DOHH2 (cell line): ENCODE data around the gene EXD3.

Experiments used
- H3F3A ChIP-seq: fragments of 200-600 bp; sonication (generic), shearing (Covaris generic); 2 replicates; pipeline ENCODE4 v1.6.0; 2016; ENCODE audit warnings: antibody characterized with exemption, mild to moderate bottlenecking; ENCODE audit not compliant: control insufficient read depth, insufficient read depth
- H3K27ac ChIP-seq: fragments of 200-600 bp; sonication (generic); 2 replicates; pipeline ENCODE4 v1.5.1; 2014; ENCODE audit warnings: low read depth, mild to moderate bottlenecking, low read length, moderate library complexity
- H3K27me3 ChIP-seq: fragments of 200-600 bp; sonication (generic); 2 replicates; pipeline ENCODE4 v1.6.1; 2014; ENCODE audit warnings: mild to moderate bottlenecking, low read length, mixed read lengths; ENCODE audit not compliant: control insufficient read depth
- H3K36me3 ChIP-seq: fragments of 200-600 bp; sonication (generic); 2 replicates; pipeline ENCODE4 v1.6.1; 2014; ENCODE audit warnings: mild to moderate bottlenecking, low read length, moderate library complexity, mixed read lengths; ENCODE audit not compliant: control insufficient read depth
- H3K4me1 ChIP-seq: fragments of 200-600 bp; sonication (generic); 2 replicates; pipeline ENCODE4 v1.6.1; 2014; ENCODE audit warnings: mild to moderate bottlenecking, low read length, mixed read lengths; ENCODE audit not compliant: control insufficient read depth
- H3K4me2 ChIP-seq: fragments of 200-600 bp; sonication (generic); 2 replicates; pipeline ENCODE4 v1.6.0; 2014; ENCODE audit warnings: mild to moderate bottlenecking, low read length, moderate library complexity
- H3K4me3 ChIP-seq: fragments of 200-600 bp; sonication (generic); 2 replicates; pipeline ENCODE4 v1.5.1; 2014; ENCODE audit warnings: mild to moderate bottlenecking, low read length, mixed read lengths
- H3K79me2 ChIP-seq: fragments of 200-600 bp; sonication (generic); 2 replicates; pipeline ENCODE4 v1.6.1; 2014; ENCODE audit warnings: mild to moderate bottlenecking, low read length, mixed read lengths; ENCODE audit not compliant: control insufficient read depth
- H3K9me2 ChIP-seq: fragments of 200-600 bp; sonication (generic); replicated peaks from 2 replicates; pipeline ENCODE4 v1.6.1; 2014; ENCODE audit warnings: mild to moderate bottlenecking, low read length, mixed read lengths; ENCODE audit not compliant: control insufficient read depth
- H3K9me3 ChIP-seq: fragments of 200-600 bp; sonication (generic); 2 replicates; pipeline ENCODE4 v1.6.1; 2014; ENCODE audit warnings: antibody characterized with exemption, low read length, mixed read lengths; ENCODE audit not compliant: control insufficient read depth, insufficient read depth
- H4K20me1 ChIP-seq: fragments of 200-600 bp; sonication (generic); 2 replicates; pipeline ENCODE4 v1.6.0; 2014; ENCODE audit warnings: low read depth, mild to moderate bottlenecking, antibody characterized with exemption, low read length, moderate library complexity; ENCODE audit not compliant: control insufficient read depth, insufficient read depth
- EZH2phosphoT487 ChIP-seq: fragments of 200-600 bp; sonication (generic); IDR thresholded peaks from 2 replicates; pipeline ENCODE4 v1.6.1; 2017; ENCODE audit warnings: borderline replicate concordance, mild to moderate bottlenecking, antibody characterized with exemption, low read length, moderate library complexity, mixed read lengths
- TF ChIP-seq, protein P1 (sequence below): fragments of 200-600 bp; sonication (generic); IDR thresholded peaks from one replicate; pipeline ENCODE4 v1.5.1; 2014; ENCODE audit warnings: antibody characterized with exemption, mild to moderate bottlenecking, low read depth, low read length; ENCODE audit not compliant: poor library complexity, severe bottlenecking

EXD3 gene

DNA sequence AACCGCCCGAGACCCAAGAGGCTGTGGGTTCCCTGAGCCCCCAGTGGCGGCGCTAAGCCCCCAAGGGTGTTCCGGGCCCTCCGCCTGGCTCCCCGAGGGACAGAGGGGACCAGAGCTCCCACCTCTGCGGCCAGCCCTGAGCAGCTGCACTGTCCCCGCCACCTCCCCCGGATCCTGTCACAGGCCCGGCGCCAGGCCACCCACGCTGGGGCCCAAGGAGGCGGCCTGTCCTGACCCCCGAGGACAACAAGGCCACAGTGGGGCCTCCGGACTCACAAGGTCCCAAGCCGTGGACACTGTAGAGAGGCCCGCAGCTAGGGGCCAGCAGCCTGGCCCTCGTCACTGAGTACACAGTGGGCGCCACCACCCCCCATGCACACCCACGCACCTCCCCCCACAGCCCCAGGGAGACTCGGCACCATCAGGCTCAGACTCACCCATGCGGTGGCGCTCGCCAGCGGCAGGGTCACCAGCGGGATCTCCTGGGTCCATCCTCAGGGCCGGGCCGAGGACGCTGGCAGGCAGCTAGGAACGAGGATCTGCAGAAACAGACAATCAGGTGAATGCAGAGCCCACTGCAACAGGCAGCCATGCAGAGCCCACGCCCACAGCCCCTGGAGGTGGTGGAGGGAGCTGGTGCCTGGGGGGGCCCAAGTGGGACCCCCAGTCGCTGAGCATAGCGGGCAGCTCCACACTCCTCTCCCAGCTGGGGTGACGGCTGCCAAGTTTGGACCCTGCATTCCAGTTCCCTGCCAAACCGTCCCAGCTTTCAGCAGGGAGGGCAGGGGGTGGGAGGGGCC, 27.9 kb downstream of the EXD3 start:
- TF ChIP-seq, protein P1, sequence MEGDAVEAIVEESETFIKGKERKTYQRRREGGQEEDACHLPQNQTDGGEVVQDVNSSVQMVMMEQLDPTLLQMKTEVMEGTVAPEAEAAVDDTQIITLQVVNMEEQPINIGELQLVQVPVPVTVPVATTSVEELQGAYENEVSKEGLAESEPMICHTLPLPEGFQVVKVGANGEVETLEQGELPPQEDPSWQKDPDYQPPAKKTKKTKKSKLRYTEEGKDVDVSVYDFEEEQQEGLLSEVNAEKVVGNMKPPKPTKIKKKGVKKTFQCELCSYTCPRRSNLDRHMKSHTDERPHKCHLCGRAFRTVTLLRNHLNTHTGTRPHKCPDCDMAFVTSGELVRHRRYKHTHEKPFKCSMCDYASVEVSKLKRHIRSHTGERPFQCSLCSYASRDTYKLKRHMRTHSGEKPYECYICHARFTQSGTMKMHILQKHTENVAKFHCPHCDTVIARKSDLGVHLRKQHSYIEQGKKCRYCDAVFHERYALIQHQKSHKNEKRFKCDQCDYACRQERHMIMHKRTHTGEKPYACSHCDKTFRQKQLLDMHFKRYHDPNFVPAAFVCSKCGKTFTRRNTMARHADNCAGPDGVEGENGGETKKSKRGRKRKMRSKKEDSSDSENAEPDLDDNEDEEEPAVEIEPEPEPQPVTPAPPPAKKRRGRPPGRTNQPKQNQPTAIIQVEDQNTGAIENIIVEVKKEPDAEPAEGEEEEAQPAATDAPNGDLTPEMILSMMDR, result no peak
- no peak for TF ChIP-seq EZH2phosphoT487
- H3K27ac ChIP-seq, result no peak overlapping the region
- peaks cover 13% of the 10 kb centered on the region for H3K4me1 ChIP-seq

DNA sequence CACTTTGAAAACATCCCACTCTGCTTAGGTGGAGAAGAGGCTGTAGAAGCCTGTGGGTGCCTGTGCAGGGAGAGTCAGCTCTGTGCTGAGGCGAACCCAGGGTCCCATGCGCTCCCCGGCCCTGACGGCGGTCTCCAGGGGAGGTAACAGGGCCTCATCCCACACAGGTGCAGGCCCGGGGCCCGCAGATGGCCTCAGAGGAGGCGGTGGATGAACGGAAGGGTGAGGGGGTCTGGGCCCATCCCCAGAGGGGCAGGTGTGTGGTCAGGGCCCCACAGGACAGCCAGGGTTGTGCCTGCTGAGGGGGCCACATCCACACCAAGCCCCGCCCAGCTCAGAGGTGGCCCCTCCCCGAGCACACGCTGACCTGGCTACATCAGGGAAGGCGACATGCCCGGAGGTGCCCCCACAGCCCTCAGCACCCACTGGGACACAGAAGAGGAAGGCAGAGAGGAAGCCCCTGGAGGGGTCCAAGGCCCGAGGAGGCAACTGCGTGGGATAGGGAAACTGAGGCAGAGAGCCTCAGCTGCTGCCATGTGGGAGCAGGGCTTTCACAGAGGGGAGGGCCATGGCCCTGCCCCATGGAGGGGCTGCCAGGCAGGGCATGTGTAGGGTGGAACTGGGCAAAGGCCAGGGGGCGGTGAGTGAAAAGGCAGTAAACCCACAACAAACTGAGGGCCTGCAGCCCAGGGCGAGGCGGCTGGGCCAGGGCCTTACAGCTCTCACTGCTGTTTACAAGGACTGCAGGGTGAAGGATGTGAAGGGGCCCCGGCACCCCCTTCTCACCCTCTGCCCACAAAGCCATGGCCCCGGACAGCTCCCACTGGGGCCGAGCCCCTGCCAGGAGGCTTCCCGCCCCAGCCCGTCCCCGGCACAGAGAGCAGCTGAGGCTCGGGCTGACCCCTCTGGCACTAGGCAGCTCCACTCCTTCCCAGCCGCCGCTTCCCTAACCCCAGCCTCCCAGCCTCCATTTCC, 29.5 kb downstream of the EXD3 start:
- no peak overlapping the region for H3K4me3 ChIP-seq
- H3K4me2 ChIP-seq, result no peak overlapping the region
- H3K27ac ChIP-seq, result no peak overlapping the region
- no peaks in the 10 kb centered on the region for H3K27me3 ChIP-seq
- H3F3A ChIP-seq, result no peaks in the 10 kb centered on the region
- H3K4me1 ChIP-seq, result peaks cover 6% of the 10 kb centered on the region; the same call in 1 of the 2 replicates
- H4K20me1 ChIP-seq, result no peaks in the 10 kb centered on the region
- no peaks in the 10 kb centered on the region for H3K9me3 ChIP-seq
- H3K79me2 ChIP-seq, result no peaks in the 10 kb centered on the region
- no peaks in the 10 kb centered on the region for H3K9me2 ChIP-seq
- TF ChIP-seq, protein P1, result no peak
- no peak for TF ChIP-seq EZH2phosphoT487
- no peaks in the 10 kb centered on the region for H3K36me3 ChIP-seq

More for the DNA sequence above, 27.9 kb downstream of the EXD3 start:
- no peaks in the 10 kb centered on the region for H3F3A ChIP-seq
- H3K27me3 ChIP-seq, result no peaks in the 10 kb centered on the region
- H3K79me2 ChIP-seq, result no peaks in the 10 kb centered on the region
- no peaks in the 10 kb centered on the region for H4K20me1 ChIP-seq
- no peaks in the 10 kb centered on the region for H3K9me3 ChIP-seq
- H3K36me3 ChIP-seq, result no peaks in the 10 kb centered on the region
- H3K4me2 ChIP-seq, result no peak overlapping the region
- H3K9me2 ChIP-seq, result no peaks in the 10 kb centered on the region
- no peak overlapping the region for H3K4me3 ChIP-seq

DNA sequence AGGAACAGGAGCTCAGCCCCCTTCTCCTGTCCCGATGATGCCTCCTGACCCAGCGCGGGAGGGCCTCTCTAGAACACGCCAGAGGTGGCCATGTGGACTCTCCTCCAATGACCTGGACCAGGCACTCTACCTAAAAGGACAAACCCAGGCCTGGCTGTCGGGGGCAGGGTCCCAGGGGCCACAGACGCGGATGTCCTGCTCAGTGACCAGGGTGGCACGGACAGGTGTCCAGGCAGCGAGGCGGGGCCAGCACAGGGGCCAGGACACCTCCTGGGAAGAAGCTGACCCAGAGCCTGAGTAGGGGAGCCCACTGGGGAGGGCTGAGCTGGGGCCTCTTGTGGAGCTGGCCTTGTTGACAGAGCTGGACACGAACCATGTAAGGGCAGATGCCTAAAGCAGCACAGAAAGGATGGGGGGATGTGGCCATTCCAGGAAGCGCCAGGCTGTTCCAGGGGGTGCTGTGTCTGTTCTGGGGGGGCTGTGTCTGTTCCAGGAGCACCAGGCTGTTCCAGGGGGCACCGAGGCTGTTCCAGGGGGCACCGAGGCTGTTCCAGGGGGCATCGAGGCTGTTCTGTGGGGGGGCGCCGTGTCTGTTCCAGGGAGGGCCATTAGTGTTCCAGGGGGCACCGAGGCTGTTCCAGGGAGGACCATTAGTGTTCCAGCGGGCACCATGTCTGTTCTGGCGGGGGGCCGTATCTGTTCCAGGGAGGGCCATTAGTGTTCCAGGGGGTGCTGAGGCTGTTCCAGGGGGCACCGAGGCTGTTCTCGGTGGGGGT, 30.5 kb downstream of the EXD3 start:
- peaks cover 6% of the 10 kb centered on the region; the same call in 1 of the 2 replicates for H3K4me1 ChIP-seq
- no peaks in the 10 kb centered on the region for H3F3A ChIP-seq
- no peak overlapping the region for H3K27ac ChIP-seq
- no peak overlapping the region for H3K4me3 ChIP-seq
- H3K9me2 ChIP-seq, result no peaks in the 10 kb centered on the region
- TF ChIP-seq EZH2phosphoT487, result no peak
- TF ChIP-seq, protein P1, result no peak
- H3K4me2 ChIP-seq, result no peak overlapping the region
- no peaks in the 10 kb centered on the region for H3K27me3 ChIP-seq
- no peaks in the 10 kb centered on the region for H3K9me3 ChIP-seq
- H3K79me2 ChIP-seq, result no peaks in the 10 kb centered on the region
- no peaks in the 10 kb centered on the region for H4K20me1 ChIP-seq
- H3K36me3 ChIP-seq, result no peaks in the 10 kb centered on the region
